HG02943 (cell line): ENCODE data around the gene KIAA0930.
"Not testable (repeated sequence)": the region's sequence is repeated elsewhere in the genome, so short reads cannot be mapped to it uniquely, and the experiment has no call there.

ENCODE experiments used
- ATAC-seq: cut with Tn5 transposase; IDR thresholded peaks from one replicate; pipeline ENCODE4 v1.9.1; 2021; ENCODE audit warnings: mild to moderate bottlenecking, low read depth, moderate library complexity; ENCODE audit not compliant: unreplicated experiment

Gene KIAA0930

GRCh38 chr22:45240810-45241631, at the start of gene KIAA0930:
Gene KIAA0930, minus strand, starts transcription at chr22:45240894. Its CDS starts 191 bp downstream, at chr22:45240703.
- no peak for ATAC-seq

- no peak for ATAC-seq
These were observed 46.3 kb upstream of the KIAA0930 start for GRCh38 chr22:45286854-45287551.

GRCh38 chr22:45285263-45286058, 44.8 kb upstream of the KIAA0930 start:
- no peak for ATAC-seq

- no peak for ATAC-seq
These were observed 44.1 kb upstream of the KIAA0930 start, which contains the start of gene UPK3A for GRCh38 chr22:45284705-45285262. Gene UPK3A, plus strand, starts transcription at chr22:45284949. Its CDS starts 65 bp downstream, at chr22:45285014.

- no peak for ATAC-seq
These were observed 40.3 kb upstream of the KIAA0930 start for GRCh38 chr22:45281010-45281409.

- no peak for ATAC-seq
These were observed 39.9 kb upstream of the KIAA0930 start for GRCh38 chr22:45280587-45280980.

- no peak for ATAC-seq
These were observed 37.4 kb upstream of the KIAA0930 start for GRCh38 chr22:45278125-45278524.

GRCh38 chr22:45277720-45278119, 37.0 kb upstream of the KIAA0930 start:
- not testable (repeated sequence) for ATAC-seq

- no peak for ATAC-seq
These were observed 35.9 kb upstream of the KIAA0930 start for GRCh38 chr22:45276507-45277105.

GRCh38 chr22:45273452-45274075, 32.9 kb upstream of the KIAA0930 start:
- no peak for ATAC-seq

- no peak for ATAC-seq
These were observed 31.8 kb upstream of the KIAA0930 start for GRCh38 chr22:45272498-45272897.

GRCh38 chr22:45271667-45272201, 31.0 kb upstream of the KIAA0930 start:
- no peak for ATAC-seq

- no peak for ATAC-seq
These were observed 29.7 kb upstream of the KIAA0930 start for GRCh38 chr22:45270095-45271020.

GRCh38 chr22:45268958-45269844, 28.5 kb upstream of the KIAA0930 start:
- no peak for ATAC-seq

GRCh38 chr22:45268167-45268957, 27.7 kb upstream of the KIAA0930 start:
- no peak for ATAC-seq

GRCh38 chr22:45265535-45265934, 24.8 kb upstream of the KIAA0930 start:
- no peak for ATAC-seq
